SHP77 treated with DMSO at 0.1 percent for 48 hours (cell line): Measurements from ENCODE around the gene FBXL16.

ENCODE experiments used
- DNase-seq: peaks from one replicate; lab custom pipeline; 2025; lab: John Stamatoyannopoulos, UW

The FBXL16 gene

GRCh38 chr16:676913-677312 is 28.7 kb downstream of the FBXL16 start:
- DNase-seq, result no peak

GRCh38 chr16:676565-676902 is 29.1 kb downstream of the FBXL16 start:
- no peak for DNase-seq

- DNase-seq, result no peak
Measured at GRCh38 chr16:675884-676564, 29.6 kb downstream of the FBXL16 start.

- DNase-seq, result no peak
Measured at GRCh38 chr16:674968-675883, 30.4 kb downstream of the FBXL16 start, which contains the start of gene RHBDL1. RHBDL1 (plus strand) TSS chr16:675671; CDS start chr16:675791, 120 bp downstream.

- DNase-seq, result no peak
Measured at GRCh38 chr16:674214-674881, 31.3 kb downstream of the FBXL16 start.

GRCh38 chr16:673399-673991 is 32.1 kb downstream of the FBXL16 start:
- DNase-seq, result no peak

GRCh38 chr16:672851-673250 is 32.8 kb downstream of the FBXL16 start:
- DNase-seq, result no peak

- DNase-seq, result no peak
Measured at GRCh38 chr16:672371-672770, 33.2 kb downstream of the FBXL16 start.

GRCh38 chr16:671353-672131 is 34.1 kb downstream of the FBXL16 start:
- DNase-seq, result no peak

GRCh38 chr16:670485-671352 is 34.9 kb downstream of the FBXL16 start:
- no peak for DNase-seq

GRCh38 chr16:669666-670065 is 35.9 kb downstream of the FBXL16 start:
- DNase-seq, result no peak

- no peak for DNase-seq
Measured at GRCh38 chr16:668519-669171, 37.0 kb downstream of the FBXL16 start.

GRCh38 chr16:667780-668518 is 37.7 kb downstream of the FBXL16 start, which contains the start of gene RHOT2:
RHOT2 (plus strand) TSS chr16:668132; CDS start chr16:668200, 68 bp downstream.
- peak; percentile 54 for DNase-seq

- DNase-seq, result no peak
Measured at GRCh38 chr16:667113-667779, 38.4 kb downstream of the FBXL16 start.

GRCh38 chr16:666572-666971 is 39.0 kb downstream of the FBXL16 start:
- no peak for DNase-seq

- no peak for DNase-seq
Measured at GRCh38 chr16:662597-662996, 43.0 kb downstream of the FBXL16 start.

GRCh38 chr16:662095-662494 is 43.5 kb downstream of the FBXL16 start:
- DNase-seq, result no peak

- no peak for DNase-seq
Measured at GRCh38 chr16:661184-661821, 44.3 kb downstream of the FBXL16 start.
